Activated CD4-positive, alpha-beta T cell treated with anti-CD3 and anti-CD28 coated beads, Interleukin-10, Interleukin-2, amounts not matched to agents 100 ng/mL and 50 ng/mL, durations not matched to agents 16 hours and 8 hours (primary cell): ENCODE results near the gene FBXL5.
"Not testable (repeated sequence)": the region's sequence is repeated elsewhere in the genome, so short reads cannot be mapped to it uniquely, and the experiment has no call there.

Experiments used
- DNase-seq: peaks from one replicate; pipeline ENCODE4 v3.0.0-alpha.2; 2020

Gene FBXL5

DNA sequence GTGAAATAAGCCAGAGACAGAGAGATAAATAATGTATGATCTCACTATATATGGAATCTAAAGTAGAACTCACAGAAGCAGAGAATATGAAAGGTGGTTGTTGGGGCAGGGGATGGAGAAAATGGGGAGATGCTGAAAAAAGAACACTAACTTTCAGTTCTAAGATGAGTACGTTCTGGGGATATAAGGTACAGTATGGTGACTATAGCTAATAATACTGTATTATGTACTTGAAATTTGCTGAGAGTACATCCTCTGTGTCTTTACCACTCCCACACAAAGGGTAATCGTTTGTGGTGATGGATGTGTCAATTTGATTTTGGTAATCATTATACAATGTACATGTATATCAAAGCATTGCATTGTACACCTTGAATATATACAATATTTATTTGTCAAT lies 6.6 kb downstream of the FBXL5 start:
- DNase-seq = no peak

- no peak for DNase-seq
These were observed 16.7 kb downstream of the FBXL5 start for GRCh38 chr4:15638418-15638817.

DNA sequence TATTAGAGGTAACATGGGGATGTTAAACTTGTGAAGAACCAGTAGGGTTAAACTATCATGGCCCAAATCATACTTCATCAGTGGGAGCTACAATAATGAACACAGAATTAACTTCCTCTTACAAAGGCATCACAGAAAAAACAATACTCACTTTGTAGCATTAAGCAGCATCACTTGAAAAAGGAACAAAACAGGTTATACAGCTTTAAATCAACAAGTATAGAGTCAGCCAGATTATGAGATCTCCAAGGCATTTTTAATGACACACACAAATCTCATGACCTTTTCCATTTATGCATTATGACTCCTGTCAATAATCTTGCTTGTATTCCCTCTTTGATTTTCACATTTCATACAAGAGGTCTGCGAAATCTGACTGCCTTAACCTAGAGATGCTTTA lies 18.3 kb downstream of the FBXL5 start:
- DNase-seq = no peak

DNA sequence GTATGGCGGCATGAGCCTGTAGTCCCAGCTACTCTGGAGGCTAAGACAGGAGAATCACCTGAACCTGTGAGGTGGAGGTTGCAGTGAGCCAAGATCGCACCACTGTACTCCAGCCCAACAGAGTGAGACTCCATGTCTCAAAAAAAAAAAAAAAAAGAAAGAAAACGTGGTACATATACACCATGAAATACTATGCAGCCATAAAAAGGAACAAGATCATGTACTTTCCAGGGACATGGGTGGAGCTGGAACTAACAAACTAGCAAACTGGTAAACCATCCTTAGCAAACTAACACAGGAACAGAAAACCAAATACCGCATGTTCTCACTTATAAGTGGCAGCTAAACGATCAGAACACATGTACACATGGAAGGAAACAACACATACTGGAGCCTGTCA lies 37.8 kb downstream of the FBXL5 start:
- not testable (repeated sequence) for DNase-seq

DNA sequence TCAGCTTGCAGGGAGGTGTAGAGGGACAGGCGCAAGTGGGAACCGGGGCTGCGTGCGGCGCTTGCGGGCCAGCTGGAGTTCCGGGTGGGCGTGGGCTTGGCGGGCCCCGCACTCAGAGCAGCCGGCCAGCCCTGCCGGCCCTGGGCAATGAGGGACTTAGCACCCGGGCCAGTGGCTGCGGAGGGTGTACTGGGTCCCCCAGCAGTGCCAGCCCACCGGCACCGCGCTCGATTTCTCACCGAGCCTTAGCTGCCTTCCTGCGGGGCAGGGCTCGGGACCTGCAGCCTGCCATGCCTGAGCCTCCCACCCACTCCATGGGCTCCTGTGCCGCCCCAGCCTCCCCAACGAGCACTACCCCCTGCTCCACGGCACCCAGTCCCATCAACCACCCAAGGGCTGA lies 40.3 kb downstream of the FBXL5 start:
- not testable (repeated sequence) for DNase-seq

DNA sequence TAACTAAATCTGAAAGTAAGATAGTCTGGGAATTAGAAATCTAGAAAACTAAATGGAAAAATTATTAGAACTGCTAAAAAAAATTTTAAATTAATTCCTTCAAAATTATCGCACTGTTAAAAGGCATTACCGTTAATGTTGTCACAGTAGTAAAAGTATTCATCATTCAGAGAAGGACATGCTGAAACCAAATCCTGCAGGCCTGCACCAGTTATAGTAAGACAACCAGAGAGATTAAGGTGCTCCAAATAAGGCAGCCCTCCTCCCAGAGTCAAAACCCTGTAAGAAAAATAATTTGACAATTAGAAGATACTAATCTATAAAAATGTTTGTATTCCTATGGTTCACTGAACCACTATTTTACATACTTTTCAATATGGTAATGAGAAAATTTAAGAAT lies 43.0 kb downstream of the FBXL5 start:
- DNase-seq = no peak

GRCh38 chr4:15610855-15611254 lies 44.3 kb downstream of the FBXL5 start:
- DNase-seq = no peak

DNA sequence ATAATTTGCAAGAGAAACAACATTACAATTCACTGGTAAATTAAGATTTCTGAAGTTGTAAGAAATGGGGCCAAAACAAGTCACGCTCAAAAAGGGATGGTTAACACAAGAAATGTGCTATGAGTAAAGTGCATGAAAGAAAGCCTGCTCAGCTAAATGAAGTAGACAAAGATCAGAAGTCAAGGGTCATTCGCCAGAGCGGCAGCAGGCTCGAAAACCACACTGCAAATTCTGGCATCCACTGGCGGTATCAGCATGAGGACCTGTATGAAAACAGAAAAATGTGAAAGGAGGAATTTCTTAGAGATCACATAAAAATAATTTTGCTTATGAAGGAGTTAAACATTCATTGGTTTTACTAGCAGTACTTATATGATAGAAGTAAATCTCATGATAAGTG lies 49.6 kb downstream of the FBXL5 start:
- DNase-seq = no peak

GRCh38 chr4:15601862-15602261 lies 53.3 kb downstream of the FBXL5 start:
- DNase-seq = no peak

DNA sequence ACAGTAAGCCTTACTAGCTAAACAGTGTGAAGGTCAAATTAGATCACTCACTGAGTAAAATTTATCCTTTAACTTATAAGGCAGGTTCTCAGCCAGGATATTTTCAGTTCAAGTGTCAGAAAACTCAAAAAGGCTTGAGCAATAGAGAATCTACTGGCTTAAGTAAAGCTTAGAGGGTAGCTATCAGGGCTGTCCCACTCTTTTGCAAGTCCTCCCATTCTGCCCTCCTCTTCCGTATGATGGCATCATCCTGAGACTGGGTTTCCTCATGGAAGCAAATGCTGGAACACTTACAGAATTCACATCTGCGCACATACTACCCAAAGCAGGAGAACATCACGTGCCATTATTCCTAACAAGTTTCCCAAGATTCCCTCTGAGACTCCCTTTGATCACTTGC lies 55.0 kb downstream of the FBXL5 start:
- DNase-seq = no peak

DNA sequence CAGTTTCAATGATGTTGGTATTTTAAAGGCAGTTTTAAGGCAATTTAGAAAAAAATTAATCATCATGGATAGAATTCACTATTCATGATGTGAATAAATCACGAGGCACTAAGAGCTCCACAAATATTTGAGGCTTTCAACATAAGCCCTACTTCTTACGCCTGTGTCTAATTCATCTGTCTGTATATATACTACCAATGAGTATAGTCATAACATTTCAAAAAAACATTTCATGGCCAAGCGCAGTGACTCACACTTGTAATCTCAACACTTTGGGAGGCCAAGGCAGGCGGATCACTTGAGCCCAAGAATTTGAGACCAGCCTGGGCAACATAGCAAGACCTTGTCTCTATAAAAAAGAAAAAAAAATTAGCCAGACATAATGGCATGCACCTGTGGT lies 56.5 kb downstream of the FBXL5 start:
- DNase-seq = no peak

DNA sequence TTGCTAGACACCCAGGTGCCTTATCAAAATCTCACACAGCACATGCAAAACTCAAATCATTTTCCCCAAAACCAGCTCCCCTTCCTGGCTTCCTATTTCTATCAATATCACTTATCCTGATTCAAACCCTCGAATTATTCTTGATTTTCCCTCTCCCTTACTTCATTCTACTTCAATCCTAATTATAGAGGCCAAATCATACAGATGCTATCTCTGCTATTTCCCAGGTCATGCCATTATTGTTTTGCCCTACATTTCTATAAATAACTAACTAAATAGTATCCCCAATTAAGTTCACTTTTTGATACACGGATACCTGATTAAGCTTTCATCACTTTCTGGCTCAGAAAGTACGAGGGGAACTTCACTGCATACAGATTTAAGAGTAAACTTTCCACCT lies 62.4 kb downstream of the FBXL5 start:
- no peak for DNase-seq

- DNase-seq = no peak
These were observed 67.5 kb downstream of the FBXL5 start for GRCh38 chr4:15587649-15588048.

DNA sequence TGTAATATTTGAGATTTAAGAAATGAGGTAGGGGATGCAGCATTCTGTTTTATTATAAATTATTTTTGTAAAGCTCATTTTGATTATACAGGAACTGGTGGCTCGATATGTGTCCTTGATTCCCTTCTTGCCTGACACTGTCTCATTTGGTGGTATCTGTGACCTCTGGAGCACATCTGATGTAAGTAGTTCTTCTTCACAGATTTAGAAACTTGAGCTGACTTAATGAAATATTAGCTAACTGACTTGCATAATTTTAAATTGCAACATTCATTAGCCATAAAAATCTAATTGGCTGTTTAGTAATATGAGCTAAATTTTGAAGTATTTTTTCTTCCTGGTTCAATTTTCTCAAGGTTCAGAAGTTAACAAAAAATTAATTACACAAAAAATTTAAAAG lies 69.1 kb downstream of the FBXL5 start:
- no peak for DNase-seq

DNA sequence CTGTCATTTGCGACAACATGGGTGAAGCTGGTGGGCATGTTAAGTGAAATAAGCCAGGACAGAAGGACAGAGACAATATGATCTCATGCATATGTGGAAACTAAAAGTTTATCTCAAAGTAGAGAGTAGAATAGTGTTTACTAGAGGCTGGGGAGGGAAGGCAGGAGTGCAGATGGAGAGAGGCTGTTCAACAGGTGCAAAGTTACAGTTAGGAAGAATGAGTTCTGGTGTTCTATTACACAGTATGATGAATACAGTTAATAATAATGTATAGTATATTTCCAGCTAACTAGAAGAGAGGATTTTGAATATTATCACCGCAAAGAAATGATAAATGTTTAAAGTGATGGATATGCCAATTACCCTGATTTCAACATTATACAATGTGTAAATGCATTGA lies 69.8 kb downstream of the FBXL5 start:
- DNase-seq = no peak

DNA sequence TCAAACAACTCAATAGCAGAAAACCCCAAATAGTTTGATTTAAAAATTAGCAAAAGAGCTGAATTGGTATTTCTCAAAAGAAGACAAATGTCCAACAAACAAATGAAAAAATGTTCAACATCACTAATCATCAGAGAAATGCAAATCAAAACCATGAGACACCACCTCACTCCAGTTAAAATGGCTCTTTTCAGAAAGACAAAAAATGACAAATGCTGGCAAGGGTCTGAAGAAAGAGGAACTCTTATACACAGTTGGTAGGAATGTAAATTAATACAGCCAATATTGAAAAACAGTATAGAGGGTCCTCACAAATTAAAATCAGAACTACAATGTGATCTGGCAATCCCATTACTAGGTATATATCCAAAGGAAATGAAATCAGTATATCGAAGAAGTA lies 70.4 kb downstream of the FBXL5 start:
- DNase-seq = no peak

GRCh38 chr4:15577508-15577907 lies 77.6 kb downstream of the FBXL5 start:
- no peak for DNase-seq

- DNase-seq = no peak
These were observed 79.2 kb downstream of the FBXL5 start for GRCh38 chr4:15575966-15576365.

DNA sequence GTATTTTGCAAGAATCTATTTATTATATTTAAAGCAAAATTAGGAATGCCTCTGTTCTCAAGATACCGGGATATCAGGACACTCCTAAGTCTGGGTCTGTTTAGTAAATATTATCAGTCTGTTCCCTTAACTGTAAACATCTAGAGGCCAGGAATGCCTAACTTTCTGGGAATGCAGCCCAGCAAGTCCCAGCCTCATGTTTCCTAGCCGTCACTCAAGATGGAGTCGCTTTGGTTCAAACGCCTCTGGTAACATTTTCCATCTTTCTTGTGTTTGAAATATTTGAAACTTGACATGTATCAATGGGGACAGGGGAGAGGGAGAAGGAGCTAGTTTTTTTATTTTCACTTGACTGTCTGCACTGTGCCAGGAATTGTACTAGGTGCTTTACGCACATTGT lies 85.4 kb downstream of the FBXL5 start:
- DNase-seq = no peak

GRCh38 chr4:15568821-15569220 lies 86.3 kb downstream of the FBXL5 start:
- no peak for DNase-seq

DNA sequence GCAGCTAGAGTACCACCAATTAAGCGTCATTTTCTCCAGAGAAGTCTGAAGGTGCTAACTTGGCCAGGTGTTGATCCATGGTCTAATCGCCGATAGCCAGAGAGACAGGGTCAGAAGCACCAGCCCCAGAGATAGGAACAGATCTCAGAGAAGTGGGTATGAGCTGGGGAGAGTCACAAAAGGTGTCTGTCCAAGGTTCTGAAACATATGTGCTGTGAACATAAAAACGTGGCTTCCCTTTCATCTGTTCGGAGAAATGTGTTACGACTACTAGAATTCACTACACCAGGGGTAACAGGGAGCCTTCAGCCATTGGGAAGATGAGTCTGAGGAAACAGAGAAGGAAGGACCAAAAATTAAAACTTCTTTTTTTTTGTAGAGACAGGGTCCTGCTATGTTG lies 91.3 kb downstream of the FBXL5 start:
- DNase-seq = no peak

DNA sequence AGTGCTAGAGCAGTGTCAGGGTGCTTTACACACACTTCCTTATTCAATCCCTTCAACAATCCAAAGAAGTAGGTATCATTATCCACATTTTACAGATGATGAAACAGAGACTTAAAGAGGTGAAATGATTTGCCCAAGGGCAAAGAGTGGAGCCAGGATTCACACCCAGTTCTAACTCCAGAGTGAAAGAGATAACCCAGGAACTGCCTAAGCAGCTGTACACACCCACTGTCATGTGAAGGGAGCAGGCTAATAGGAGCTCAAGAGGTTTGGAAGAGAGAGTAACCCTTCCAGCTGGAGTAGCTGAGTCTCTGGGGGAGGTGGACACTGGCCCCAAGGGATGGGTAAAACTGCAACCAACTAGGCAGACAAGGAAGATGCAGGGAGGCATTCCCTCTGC lies 92.5 kb downstream of the FBXL5 start:
- DNase-seq = no peak

DNA sequence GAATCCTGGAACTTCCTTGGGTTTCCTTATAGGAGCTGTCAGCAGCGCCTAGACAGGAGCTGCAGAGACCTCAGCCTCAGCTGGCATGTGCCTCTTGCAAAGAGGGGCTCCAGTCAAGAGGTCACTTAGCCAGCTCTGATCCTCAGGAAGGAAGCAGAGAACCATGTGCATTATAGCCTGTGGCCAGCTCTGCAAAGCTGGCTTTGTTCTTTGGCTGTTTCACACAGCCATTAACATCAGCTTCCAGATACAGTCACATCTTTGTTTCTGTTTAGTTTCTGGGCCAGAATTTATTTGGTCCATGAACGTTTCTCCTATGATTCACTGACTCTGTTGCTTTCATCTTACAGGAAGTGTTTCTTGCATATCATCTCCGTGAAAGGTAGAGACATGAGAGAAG lies 93.0 kb downstream of the FBXL5 start:
- no peak for DNase-seq

GRCh38 chr4:15558561-15558960 lies 96.6 kb downstream of the FBXL5 start:
- DNase-seq = no peak

GRCh38 chr4:15557786-15558550 lies 97.2 kb downstream of the FBXL5 start:
- DNase-seq = no peak
